WTC11 (cell line): ENCODE results near the gene HOXA9. TPM values are rescaled to one million over a fixed set of nuclear protein-coding genes. Genes with fewer than 3 reads are reported as not detected.

ENCODE experiments used
- ATAC-seq: fragments of 200-7000 bp; cut with Tn5 transposase; 2 replicates; pipeline ENCODE4 v1.10.0; 2021; ENCODE audit warnings: mild to moderate bottlenecking, moderate library complexity
- CTCF ChIA-PET: fragments of 300-600 bp; sonication (Branson Sonifier 250); formaldehyde crosslinking; loops from one replicate; lab custom pipeline; 2021; ENCODE audit warnings: antibody characterized with exemption; lab: Charles Lee
- POLR2A ChIA-PET: fragments of 350-600 bp; sonication (Branson Sonifier 250); formaldehyde crosslinking; loops from one replicate; lab custom pipeline; 2021; ENCODE audit warnings: antibody characterized with exemption; lab: Charles Lee
- DNase-seq: peaks from one replicate; pipeline ENCODE4 v3.0.0; 2021; ENCODE audit warnings: low spot score
- H3K27ac Mint-ChIP-seq: 2 replicates; pipeline ENCODE4 v1.8.0; 2021; ENCODE audit warnings: mixed read lengths
- H3K27me3 Mint-ChIP-seq: 2 replicates; pipeline ENCODE4 v1.8.0; 2021; ENCODE audit warnings: low read depth, mild to moderate bottlenecking, moderate library complexity, mixed read lengths
- H3K36me3 Mint-ChIP-seq: 2 replicates; pipeline ENCODE4 v1.8.0; 2021; ENCODE audit warnings: mixed read lengths
- H3K4me1 Mint-ChIP-seq: 2 replicates; pipeline ENCODE4 v1.8.0; 2022; ENCODE audit warnings: mixed read lengths
- H3K4me3 Mint-ChIP-seq: 2 replicates; pipeline ENCODE4 v1.8.0; 2021; ENCODE audit warnings: mild to moderate bottlenecking, moderate library complexity, mixed read lengths
- H3K9me3 Mint-ChIP-seq: 2 replicates; pipeline ENCODE4 v1.8.0; 2021; ENCODE audit warnings: mixed read lengths
- CBFB ChIP-seq: sonication (generic); formaldehyde crosslinking; IDR thresholded peaks from 2 replicates; pipeline ENCODE4 v1.8.1; 2022; ENCODE audit warnings: mild to moderate bottlenecking, low read depth, missing genetic modification reagents
- ELF4 ChIP-seq: sonication (generic); formaldehyde crosslinking; IDR thresholded peaks from 2 replicates; pipeline ENCODE4 v1.8.1; 2022; ENCODE audit warnings: low read depth, mild to moderate bottlenecking, moderate library complexity, missing genetic modification reagents
- GRHL2 ChIP-seq: fragments of 250-450 bp; sonication (Bioruptor Pico); IDR thresholded peaks from 2 replicates; pipeline ENCODE4 v1.8.0; 2022; ENCODE audit warnings: mild to moderate bottlenecking, moderate library complexity; ENCODE audit not compliant: insufficient replicate concordance, severe bottlenecking
- JAZF1 ChIP-seq: fragments of 250-450 bp; sonication (Bioruptor Pico); IDR thresholded peaks from 2 replicates; pipeline ENCODE4 v1.9.0; 2021; ENCODE audit warnings: moderate library complexity, mild to moderate bottlenecking, inconsistent platforms
- KAT7 ChIP-seq: sonication (generic); formaldehyde crosslinking; IDR thresholded peaks from 2 replicates; pipeline ENCODE4 v1.8.1; 2023; ENCODE audit warnings: missing genetic modification reagents, mild to moderate bottlenecking, borderline replicate concordance
- MLX ChIP-seq: sonication (generic); formaldehyde crosslinking; IDR thresholded peaks from 2 replicates; pipeline ENCODE4 v1.8.1; 2023; ENCODE audit warnings: mild to moderate bottlenecking, missing genetic modification reagents, moderate library complexity
- NFE2L1 ChIP-seq: sonication (generic); formaldehyde crosslinking; IDR thresholded peaks from 2 replicates; pipeline ENCODE4 v1.8.1; 2023; ENCODE audit warnings: missing genetic modification reagents
- NR2C2 ChIP-seq: sonication (generic); formaldehyde crosslinking; IDR thresholded peaks from 2 replicates; pipeline ENCODE4 v1.8.0; 2022; ENCODE audit warnings: mild to moderate bottlenecking, missing genetic modification reagents
- RORB ChIP-seq: fragments of 250-450 bp; sonication (Bioruptor Pico); IDR thresholded peaks from 2 replicates; pipeline ENCODE4 v1.9.0; 2021; ENCODE audit warnings: mild to moderate bottlenecking
- SOX15 ChIP-seq: fragments of 250-450 bp; sonication (Bioruptor Pico); IDR thresholded peaks from 2 replicates; pipeline ENCODE4 v1.9.0; 2021; ENCODE audit warnings: mild to moderate bottlenecking
- STAT6 ChIP-seq: sonication (generic); formaldehyde crosslinking; conservative IDR thresholded peaks from 2 replicates; pipeline ENCODE4 v1.8.1; 2023; ENCODE audit warnings: mild to moderate bottlenecking, low read depth, missing genetic modification reagents, moderate library complexity
- TCF7 ChIP-seq: sonication (generic); formaldehyde crosslinking; IDR thresholded peaks from 2 replicates; pipeline ENCODE4 v1.8.0; 2022; ENCODE audit warnings: mild to moderate bottlenecking, low read depth, missing genetic modification reagents, moderate library complexity
- ZNF121 ChIP-seq: sonication (generic); formaldehyde crosslinking; IDR thresholded peaks from 2 replicates; pipeline ENCODE4 v1.8.0; 2023; ENCODE audit warnings: missing genetic modification reagents
- ZNF232 ChIP-seq: sonication (generic); formaldehyde crosslinking; IDR thresholded peaks from 2 replicates; pipeline ENCODE4 v1.8.0; 2022; ENCODE audit warnings: mild to moderate bottlenecking, missing genetic modification reagents
- ZNF396 ChIP-seq: fragments of 250-450 bp; sonication (Bioruptor Pico); IDR thresholded peaks from 2 replicates; pipeline ENCODE4 v1.8.0; 2021; ENCODE audit warnings: mild to moderate bottlenecking, moderate library complexity, borderline replicate concordance
- ZNF671 ChIP-seq: fragments of 250-450 bp; sonication (Bioruptor Pico); IDR thresholded peaks from 2 replicates; pipeline ENCODE4 v1.8.0; 2021; ENCODE audit warnings: mild to moderate bottlenecking
- total RNA-seq: library from RNA; stranded (reverse); gene quantifications from 3 replicates; pipeline ENCODE4 v1.2.3, GENCODE V29; 2021
- TF ChIP-seq, protein P1 (sequence below): fragments of 250-450 bp; sonication (Bioruptor Pico); IDR thresholded peaks from 2 replicates; pipeline ENCODE4 v1.9.0; 2021; ENCODE audit warnings: moderate library complexity, mild to moderate bottlenecking, inconsistent platforms, borderline replicate concordance
- TF ChIP-seq, protein P2 (sequence below): sonication (generic); formaldehyde crosslinking; IDR thresholded peaks from 2 replicates; pipeline ENCODE4 v1.8.1; 2022; ENCODE audit warnings: missing genetic modification reagents, borderline replicate concordance
- TF ChIP-seq, protein P3 (sequence below): fragments of 250-450 bp; sonication (Bioruptor Pico); conservative IDR thresholded peaks from 2 replicates; pipeline ENCODE4 v1.9.0; 2021; ENCODE audit warnings: mild to moderate bottlenecking
- TF ChIP-seq, protein P4 (sequence below): sonication (generic); formaldehyde crosslinking; IDR thresholded peaks from 2 replicates; pipeline ENCODE4 v1.8.1; 2022; ENCODE audit warnings: low read depth, missing genetic modification reagents, borderline replicate concordance

Gene HOXA9
- total RNA-seq, 1 experiment from 2014 or later: not detected

GRCh38 chr7:27189997-27190748 is 24.8 kb upstream of the HOXA9 start:
- POLR2A ChIA-PET: no interaction called here
- no peak for ATAC-seq
- H3K27me3 Mint-ChIP-seq: peaks cover 100% of the 10 kb centered on the region
- H3K36me3 Mint-ChIP-seq: 0 out of 2 replicates have a peak, but pooled peaks cover 3% of the 10 kb centered on the region
- no peak overlapping the region for H3K4me3 Mint-ChIP-seq
- H3K27ac Mint-ChIP-seq: no peak overlapping the region
- DNase-seq: no peak
- CTCF ChIA-PET: interaction anchor here (1.2 to 5.5 kb wide), 2 partner anchors 11 to 16 kb away, joined by 3 to 34 read pairs; partner anchors contain the start of gene HOXA10
- H3K4me1 Mint-ChIP-seq: peaks cover 44% of the 10 kb centered on the region
- TF ChIP-seq ZNF121 (CRISPR knock-in tag) (no peak), ZNF232 (no peak), JAZF1 (CRISPR knock-in tag) (no peak), ZNF396 (CRISPR knock-in tag) (no peak), TCF7 (CRISPR knock-in tag) (no peak), MLX (CRISPR knock-in tag) (no peak), KAT7 (CRISPR knock-in tag) (no peak), ELF4 (no peak), CBFB (CRISPR knock-in tag) (no peak), RORB (CRISPR knock-in tag) (no peak), SOX15 (no peak), NR2C2 (CRISPR knock-in tag) (no peak), STAT6 (CRISPR knock-in tag) (no peak), ZNF671 (CRISPR knock-in tag) (no peak), GRHL2 (CRISPR knock-in tag) (no peak), NFE2L1 (CRISPR knock-in tag) (no peak)
- TF ChIP-seq, protein P1, sequence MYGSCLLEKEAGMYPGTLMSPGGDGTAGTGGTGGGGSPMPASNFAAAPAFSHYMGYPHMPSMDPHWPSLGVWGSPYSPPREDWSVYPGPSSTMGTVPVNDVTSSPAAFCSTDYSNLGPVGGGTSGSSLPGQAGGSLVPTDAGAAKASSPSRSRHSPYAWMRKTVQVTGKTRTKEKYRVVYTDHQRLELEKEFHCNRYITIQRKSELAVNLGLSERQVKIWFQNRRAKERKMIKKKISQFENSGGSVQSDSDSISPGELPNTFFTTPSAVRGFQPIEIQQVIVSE (CRISPR knock-in tag): no peak
- TF ChIP-seq, protein P2, sequence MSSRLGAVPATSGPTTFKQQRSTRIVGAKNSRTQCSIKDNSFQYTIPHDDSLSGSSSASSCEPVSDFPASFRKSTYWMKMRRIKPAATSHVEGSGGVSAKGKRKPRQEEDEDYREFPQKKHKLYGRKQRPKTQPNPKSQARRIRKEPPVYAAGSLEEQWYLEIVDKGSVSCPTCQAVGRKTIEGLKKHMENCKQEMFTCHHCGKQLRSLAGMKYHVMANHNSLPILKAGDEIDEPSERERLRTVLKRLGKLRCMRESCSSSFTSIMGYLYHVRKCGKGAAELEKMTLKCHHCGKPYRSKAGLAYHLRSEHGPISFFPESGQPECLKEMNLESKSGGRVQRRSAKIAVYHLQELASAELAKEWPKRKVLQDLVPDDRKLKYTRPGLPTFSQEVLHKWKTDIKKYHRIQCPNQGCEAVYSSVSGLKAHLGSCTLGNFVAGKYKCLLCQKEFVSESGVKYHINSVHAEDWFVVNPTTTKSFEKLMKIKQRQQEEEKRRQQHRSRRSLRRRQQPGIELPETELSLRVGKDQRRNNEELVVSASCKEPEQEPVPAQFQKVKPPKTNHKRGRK (CRISPR knock-in tag): no peak
- TF ChIP-seq, protein P3, sequence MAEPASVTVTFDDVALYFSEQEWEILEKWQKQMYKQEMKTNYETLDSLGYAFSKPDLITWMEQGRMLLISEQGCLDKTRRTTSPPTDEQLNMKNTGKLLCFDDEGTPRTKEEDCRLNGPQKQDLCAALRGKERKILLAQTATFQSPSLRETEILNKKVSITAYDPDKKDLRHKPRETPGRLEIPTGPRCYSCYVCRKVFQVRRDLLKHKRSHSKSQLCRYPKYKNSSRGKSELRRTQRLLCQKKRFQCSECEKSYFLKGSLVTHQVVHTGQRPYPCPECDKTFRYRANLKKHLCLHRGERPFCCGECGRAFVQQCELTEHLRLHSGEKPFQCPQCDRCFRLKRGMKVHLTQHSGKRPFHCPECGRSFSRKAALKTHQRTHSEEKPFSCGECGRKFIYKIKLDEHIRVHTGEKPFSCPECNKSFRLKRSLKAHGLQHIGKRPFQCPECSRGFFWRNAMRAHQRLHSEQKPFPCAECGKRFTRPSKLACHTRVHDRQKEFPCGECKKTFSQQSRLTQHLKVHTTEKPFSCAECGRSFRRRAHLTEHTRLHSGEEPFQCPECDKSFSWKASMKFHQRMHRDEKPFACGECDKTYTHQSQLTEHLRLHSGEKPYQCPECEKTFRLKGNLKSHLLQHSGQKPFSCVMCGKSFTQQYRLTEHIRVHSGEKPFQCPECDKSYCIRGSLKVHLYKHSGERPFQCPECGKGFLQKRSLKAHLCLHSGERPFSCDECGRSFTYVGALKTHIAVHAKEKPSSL (CRISPR knock-in tag): no peak
- TF ChIP-seq, protein P4, sequence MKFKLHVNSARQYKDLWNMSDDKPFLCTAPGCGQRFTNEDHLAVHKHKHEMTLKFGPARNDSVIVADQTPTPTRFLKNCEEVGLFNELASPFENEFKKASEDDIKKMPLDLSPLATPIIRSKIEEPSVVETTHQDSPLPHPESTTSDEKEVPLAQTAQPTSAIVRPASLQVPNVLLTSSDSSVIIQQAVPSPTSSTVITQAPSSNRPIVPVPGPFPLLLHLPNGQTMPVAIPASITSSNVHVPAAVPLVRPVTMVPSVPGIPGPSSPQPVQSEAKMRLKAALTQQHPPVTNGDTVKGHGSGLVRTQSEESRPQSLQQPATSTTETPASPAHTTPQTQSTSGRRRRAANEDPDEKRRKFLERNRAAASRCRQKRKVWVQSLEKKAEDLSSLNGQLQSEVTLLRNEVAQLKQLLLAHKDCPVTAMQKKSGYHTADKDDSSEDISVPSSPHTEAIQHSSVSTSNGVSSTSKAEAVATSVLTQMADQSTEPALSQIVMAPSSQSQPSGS (CRISPR knock-in tag): no peak
- no peaks in the 10 kb centered on the region for H3K9me3 Mint-ChIP-seq
